ENCODE results near the gene ABHD3. TPM values are rescaled to one million over a fixed set of nuclear protein-coding genes. Genes with fewer than 3 reads are reported as not detected.

Gene ABHD3
- total RNA-seq = 10 to 100 TPM; 24.1 to 25.4 TPM
- polyA plus RNA-seq (2013, experiment 1 of 2) = 39.4 TPM
- polyA plus RNA-seq (2013, experiment 2 of 2) = 51.5 TPM
- 8.9 to 74.5 (median 36.9) reads per million in 172 experiments for total RNA-seq

GRCh38 chr18:21704603-21705364 lies at the start of gene ABHD3:
ABHD3 (minus strand) TSS chr18:21704774; CDS start chr18:21704665, 109 bp downstream.
- Histone ChIP-seq H3K27ac (ENCODE audit: low read depth in 1 of 2, low read length in 2 of 2) (peak within 1 kb of the TSS; percentile 67 to 83), H3K9me3 (ENCODE audit: control insufficient read depth in 1 of 2, insufficient read depth in 1 of 2, low read length in 2 of 2) (no peaks in the 10 kb centered on the region), H3K4me3 (ENCODE audit: low read length) (peak within 1 kb of the TSS; percentile 93), H3K36me3 (ENCODE audit: insufficient read depth, low read length) (peaks cover 4% of the 10 kb centered on the region), H3K27me3 (ENCODE audit: control insufficient read depth in 1 of 2, insufficient read depth in 2 of 2, low read length in 2 of 2) (no peaks in the 10 kb centered on the region), H3K4me1 (ENCODE audit: insufficient read depth, low read length) (peaks cover 10% of the 10 kb centered on the region)
- DNase-seq (peak; percentile 83 to 97 (median 90)), ATAC-seq (ENCODE audit: poor library complexity) (peak; percentile 93)
- ChIA-PET POLR2A (interaction anchor here (0.8 to 3.1 kb wide), 15 partner anchors 15 to 104 kb away, joined by 3 to 64 read pairs (median 5); partner anchors contain the start of genes ESCO1, MIB1 and SNRPD1), CTCF (interaction anchor here (0.6 to 3.1 kb wide), 11 partner anchors 21 to 655 kb away, joined by 3 to 20 read pairs (median 5); partner anchors contain the start of genes ESCO1, MIB1 and SNRPD1)
- Mint-ChIP-seq H3K27me3 (no peaks in the 10 kb centered on the region), H3K4me1 (ENCODE audit: low read depth) (peaks cover 34% of the 10 kb centered on the region), H3K4me3 (peak within 1 kb of the TSS; percentile 97), H3K36me3 (ENCODE audit: low read depth) (peaks cover 36% of the 10 kb centered on the region), H3K9me3 (no peaks in the 10 kb centered on the region), H3K27ac (peak within 1 kb of the TSS; percentile 96)
- intact Hi-C loops (cut with DNase I, micrococcal nuclease) = loop anchor here (1.0 to 10.0 kb wide), 5 partner anchors 36 to 100 kb away; partner anchors contain the start of genes SNRPD1 (in 2 of the 2) and MIB1 (in 1 of the 2)
- peak; percentile 48 for TF ChIP-seq CTCF (IDR thresholded peaks at IDR 0.05)

- no peak for TF ChIP-seq CTCF (IDR thresholded peaks at IDR 0.05)
- Mint-ChIP-seq H3K4me1 (ENCODE audit: low read depth) (peaks cover 53% of the 10 kb centered on the region), H3K9me3 (no peaks in the 10 kb centered on the region), H3K4me3 (peak overlapping the region; percentile 64), H3K36me3 (ENCODE audit: low read depth) (no peaks in the 10 kb centered on the region), H3K27me3 (no peaks in the 10 kb centered on the region), H3K27ac (peak overlapping the region; percentile 31)
- ChIA-PET POLR2A (interaction anchor here (1.7 to 2.5 kb wide), 2 partner anchors 44 to 148 kb away, joined by 9 to 12 read pairs; partner anchors contain the start of genes ABHD3 and ESCO1), CTCF (interaction anchor here (1.7 to 1.8 kb wide), 2 partner anchors 44 kb away, joined by 4 to 5 read pairs; partner anchors contain the start of gene ABHD3)
- H3K4me1 ChIP-seq (ENCODE audit: insufficient read depth, low read length) = peaks cover 13% of the 10 kb centered on the region
- ATAC-seq (ENCODE audit: poor library complexity) = no peak
- no peak overlapping the region for H3K4me3 ChIP-seq (ENCODE audit: low read length)
- no peaks in the 10 kb centered on the region for H3K9me3 ChIP-seq (ENCODE audit: control insufficient read depth in 1 of 2, insufficient read depth in 1 of 2, low read length in 2 of 2)
- no peaks in the 10 kb centered on the region for H3K36me3 ChIP-seq (ENCODE audit: insufficient read depth, low read length)
- H3K27ac ChIP-seq (ENCODE audit: low read depth in 1 of 2, low read length in 2 of 2) = no peak overlapping the region
- DNase-seq = peak in 1 of 14 experiments; percentile 18
- H3K27me3 ChIP-seq (ENCODE audit: control insufficient read depth in 1 of 2, insufficient read depth in 2 of 2, low read length in 2 of 2) = no peaks in the 10 kb centered on the region
- intact Hi-C loops (cut with DNase I, micrococcal nuclease) = loop anchor here in 1 of 2 experiments (10.0 kb wide), 1 partner anchor 63 kb away; no protein-coding TSS in a partner anchor
Measured at GRCh38 chr18:21747764-21748693, 43.5 kb upstream of the ABHD3 start.

GRCh38 chr18:21747268-21747667 lies 42.7 kb upstream of the ABHD3 start:
- ATAC-seq (ENCODE audit: poor library complexity) = no peak
- no peaks in the 10 kb centered on the region for H3K9me3 ChIP-seq (ENCODE audit: control insufficient read depth in 1 of 2, insufficient read depth in 1 of 2, low read length in 2 of 2)
- H3K4me1 Mint-ChIP-seq (ENCODE audit: low read depth) = peaks cover 59% of the 10 kb centered on the region
- CTCF ChIA-PET = interaction anchor here (1.7 kb wide), 1 partner anchor 43 kb away, joined by 5 read pairs; the partner anchor contains the start of gene ABHD3
- TF ChIP-seq CTCF (IDR thresholded peaks at IDR 0.05) = no peak
- H3K9me3 Mint-ChIP-seq = no peaks in the 10 kb centered on the region
- peaks cover 18% of the 10 kb centered on the region for H3K4me1 ChIP-seq (ENCODE audit: insufficient read depth, low read length)
- no peaks in the 10 kb centered on the region for H3K27me3 ChIP-seq (ENCODE audit: control insufficient read depth in 1 of 2, insufficient read depth in 2 of 2, low read length in 2 of 2)
- no peaks in the 10 kb centered on the region for H3K27me3 Mint-ChIP-seq
- H3K36me3 ChIP-seq (ENCODE audit: insufficient read depth, low read length) = no peaks in the 10 kb centered on the region
- intact Hi-C loops (cut with DNase I, micrococcal nuclease) = loop anchor here in 1 of 2 experiments (10.0 kb wide), 1 partner anchor 62 kb away; no protein-coding TSS in a partner anchor
- H3K4me3 Mint-ChIP-seq = peak overlapping the region; percentile 12
- H3K27ac ChIP-seq (ENCODE audit: low read depth in 1 of 2, low read length in 2 of 2) = no peak overlapping the region
- H3K27ac Mint-ChIP-seq = peak overlapping the region; percentile 31
- no peak for DNase-seq
- H3K4me3 ChIP-seq (ENCODE audit: low read length) = no peak overlapping the region
- H3K36me3 Mint-ChIP-seq (ENCODE audit: low read depth) = no peaks in the 10 kb centered on the region
- POLR2A ChIA-PET = interaction anchor here (1.7 to 2.5 kb wide), 2 partner anchors 43 to 147 kb away, joined by 9 to 12 read pairs; partner anchors contain the start of genes ABHD3 and ESCO1

Measured in CD4-positive, alpha-beta T cell (primary cell).